SH-SY5Y (cell line): ENCODE results near the gene ERVK3-1.

ENCODE experiments used
- GATA2 ChIP-seq: IDR thresholded peaks from 2 replicates; pipeline ENCODE4 v1.6.1; 2011; ENCODE audit warnings: mild to moderate bottlenecking, low read depth, low read length
- GATA3 ChIP-seq: IDR thresholded peaks from 2 replicates; pipeline ENCODE4 v1.6.1; 2011; ENCODE audit warnings: low read depth, mild to moderate bottlenecking, low read length, moderate library complexity

The ERVK3-1 gene

DNA sequence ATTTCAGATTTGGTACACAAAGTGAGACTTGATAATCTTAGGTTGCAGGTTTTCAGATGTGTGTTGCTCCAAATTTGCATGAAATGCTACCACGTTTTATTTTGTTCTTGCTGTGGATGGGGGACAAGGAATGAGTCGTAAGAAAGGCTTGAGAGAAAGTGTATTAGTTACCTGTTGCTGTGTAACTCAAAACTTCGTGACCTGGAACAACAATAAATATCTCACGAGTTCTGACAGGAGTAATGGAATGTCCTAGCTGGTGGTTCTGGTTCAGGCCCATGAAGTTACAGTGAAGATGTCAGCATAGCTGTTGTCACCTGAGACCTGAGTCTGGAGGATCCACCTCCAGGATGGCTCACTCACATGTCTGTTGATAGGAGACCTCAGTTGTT lies 25.3 kb upstream of the ERVK3-1 start:
- TF ChIP-seq GATA3 (no peak), GATA2 (no peak)

- TF ChIP-seq GATA3 (no peak), GATA2 (no peak)
These were observed 21.0 kb upstream of the ERVK3-1 start for GRCh38 chr19:58284199-58284598.

DNA sequence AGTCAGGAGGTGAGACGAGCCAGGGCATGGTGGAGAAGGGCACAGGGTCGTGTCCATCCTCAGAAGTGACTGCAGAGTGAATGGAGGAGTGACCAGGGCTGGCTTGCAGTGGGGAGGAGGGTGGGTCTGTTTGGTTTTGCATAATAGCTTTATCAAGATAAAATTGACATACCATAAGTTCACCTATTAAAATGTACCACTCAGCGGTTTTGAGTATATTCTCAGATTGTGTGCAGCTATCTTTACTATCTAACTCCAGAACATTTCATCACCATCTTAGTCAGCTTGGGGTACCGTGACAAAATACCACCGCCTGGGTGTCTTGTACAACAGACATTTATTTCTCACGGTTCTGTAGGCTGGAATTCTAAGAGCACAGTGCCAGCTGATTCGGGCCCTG lies 13.2 kb upstream of the ERVK3-1 start:
- TF ChIP-seq GATA2 (no peak), GATA3 (no peak)

DNA sequence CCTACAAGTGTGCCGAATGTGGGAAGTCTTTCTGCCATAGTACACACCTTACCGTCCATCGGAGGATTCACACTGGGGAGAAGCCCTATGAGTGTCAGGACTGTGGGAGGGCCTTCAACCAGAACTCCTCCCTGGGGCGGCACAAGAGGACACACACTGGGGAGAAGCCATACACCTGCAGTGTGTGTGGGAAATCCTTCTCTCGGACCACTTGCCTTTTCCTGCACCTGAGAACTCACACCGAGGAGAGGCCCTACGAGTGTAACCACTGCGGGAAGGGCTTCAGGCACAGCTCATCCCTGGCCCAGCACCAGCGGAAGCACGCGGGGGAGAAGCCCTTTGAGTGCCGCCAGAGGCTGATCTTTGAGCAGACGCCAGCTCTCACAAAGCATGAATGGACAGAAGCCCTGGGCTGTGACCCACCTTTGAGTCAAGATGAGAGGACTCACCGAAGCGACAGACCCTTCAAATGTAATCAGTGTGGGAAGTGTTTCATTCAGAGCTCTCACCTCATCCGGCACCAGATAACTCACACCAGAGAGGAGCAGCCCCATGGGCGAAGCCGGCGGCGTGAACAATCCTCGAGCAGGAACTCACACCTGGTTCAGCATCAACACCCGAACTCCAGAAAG lies 10.3 kb upstream of the ERVK3-1 start:
- no peak for TF ChIP-seq GATA3
- TF ChIP-seq GATA2 = no peak

DNA sequence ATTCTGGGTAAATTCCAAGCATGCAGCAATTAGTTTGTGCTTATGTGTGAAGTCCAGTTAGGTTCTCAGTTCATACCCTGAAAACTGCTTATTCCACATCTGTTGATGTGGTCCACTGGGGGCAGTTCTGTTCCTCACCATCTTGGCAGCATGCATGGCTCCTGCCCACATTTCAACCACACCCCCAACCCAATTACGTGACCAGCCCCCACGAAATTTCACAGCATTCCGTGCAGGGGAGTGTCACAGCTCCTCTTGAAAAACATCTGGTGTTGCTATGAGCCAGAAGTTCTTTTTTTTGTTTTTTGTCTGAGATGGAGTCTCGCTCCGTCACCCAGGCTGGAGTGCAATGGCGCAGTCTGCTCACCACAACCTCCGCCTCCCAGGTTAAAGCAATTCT lies 9.1 kb upstream of the ERVK3-1 start:
- TF ChIP-seq GATA2 (no peak), GATA3 (no peak)

DNA sequence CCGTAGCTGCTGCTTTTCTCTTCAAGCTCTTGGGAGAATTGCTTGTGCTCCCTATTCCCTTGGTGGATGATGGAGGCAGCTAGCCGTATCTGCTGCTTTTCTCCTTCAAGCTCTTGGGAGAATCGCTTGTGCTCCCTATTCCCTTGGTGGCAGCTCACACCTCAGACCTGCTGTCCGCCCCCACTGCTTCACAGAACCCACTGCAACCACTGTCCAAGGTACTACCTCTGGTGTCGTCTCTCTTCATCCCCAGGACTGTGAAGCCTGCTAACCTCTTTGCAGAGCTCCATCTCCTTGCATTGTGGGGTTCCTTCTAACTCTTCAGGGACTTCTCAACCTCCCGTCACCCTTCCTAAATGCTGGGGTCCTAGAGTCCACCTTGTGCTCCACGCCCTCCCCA lies 4.6 kb upstream of the ERVK3-1 start:
- TF ChIP-seq GATA2 = no peak
- no peak for TF ChIP-seq GATA3

DNA sequence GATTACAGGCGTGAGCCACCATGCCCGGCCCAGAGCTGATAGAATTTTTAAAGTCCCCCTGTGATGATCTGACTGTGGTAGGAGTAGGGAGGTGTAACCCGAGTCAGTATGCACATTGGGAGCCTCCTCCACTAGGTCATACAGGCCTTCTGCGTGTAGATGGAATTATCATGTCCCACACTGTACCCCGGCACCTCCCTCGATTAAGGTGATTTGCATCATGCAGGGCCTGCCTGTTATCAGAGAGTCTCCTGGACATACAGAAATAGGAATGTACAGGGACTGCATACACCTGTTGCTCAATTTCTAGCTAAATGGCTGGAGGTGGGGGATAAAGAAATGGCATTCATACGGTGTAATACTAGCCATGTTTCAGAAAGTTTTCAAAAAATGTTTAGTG lies 922 bp upstream of the ERVK3-1 start:
- no peak for TF ChIP-seq GATA2
- TF ChIP-seq GATA3 = no peak

GRCh38 chr19:58304748-58305064 lies 471 bp upstream of the ERVK3-1 start:
- TF ChIP-seq GATA3 (no peak), GATA2 (no peak)

- TF ChIP-seq GATA3 (no peak), GATA2 (no peak)
These were observed 751 bp downstream of the ERVK3-1 start for GRCh38 chr19:58305932-58306323.

- no peak for TF ChIP-seq GATA2
- TF ChIP-seq GATA3 = no peak
These were observed 2.6 kb downstream of the ERVK3-1 start for GRCh38 chr19:58307736-58308135.

GRCh38 chr19:58311345-58311865 lies 6.2 kb downstream of the ERVK3-1 start:
- TF ChIP-seq GATA2 = no peak
- TF ChIP-seq GATA3 = no peak

DNA sequence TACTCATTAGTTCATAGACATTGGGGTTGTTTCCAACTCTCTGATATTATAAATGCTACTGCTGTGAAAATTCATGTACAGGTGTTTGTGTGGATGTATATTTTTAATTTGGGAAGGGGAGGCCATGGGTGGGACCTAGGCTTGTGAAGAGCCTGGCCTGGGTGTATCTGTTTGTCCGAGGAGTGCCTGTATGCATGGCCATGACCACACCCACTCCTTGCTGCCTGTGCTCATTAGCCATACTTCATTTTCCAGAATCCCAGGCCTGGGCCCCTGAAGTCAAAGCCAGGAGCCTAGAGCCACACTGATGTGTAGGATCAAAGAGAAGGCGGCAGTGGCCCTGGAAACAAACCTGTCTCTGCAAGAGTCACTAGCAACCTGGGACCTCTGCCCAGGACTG lies 10.4 kb downstream of the ERVK3-1 start:
- TF ChIP-seq GATA3 (no peak), GATA2 (no peak)

DNA sequence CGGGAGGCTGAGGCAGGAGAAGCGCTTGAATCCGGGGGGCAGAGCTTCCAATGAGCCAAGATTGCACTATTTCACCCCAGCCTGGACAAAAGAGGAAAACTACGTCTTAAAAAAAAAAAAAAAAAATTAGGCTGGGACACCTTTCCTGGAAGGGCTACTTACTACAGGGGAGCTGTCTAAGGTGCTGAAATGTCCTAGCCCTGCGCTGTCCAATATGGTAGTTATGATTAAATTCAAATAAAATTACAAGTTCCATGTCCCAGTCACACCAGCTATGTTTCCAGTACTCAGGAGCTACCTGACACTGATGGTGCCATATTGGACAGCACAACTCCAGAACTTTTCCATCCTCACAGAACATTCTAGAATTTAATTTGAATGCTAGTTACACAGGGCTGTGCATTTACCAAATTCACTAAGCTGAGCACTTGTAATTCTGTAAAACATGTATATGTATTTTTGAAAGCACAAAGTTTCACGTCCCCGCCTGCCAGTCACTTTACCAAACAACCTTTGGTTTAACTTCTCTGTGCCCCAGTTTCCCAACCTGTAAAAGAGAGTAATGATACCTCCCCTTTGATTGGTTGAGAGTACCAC lies 12.4 kb downstream of the ERVK3-1 start:
- TF ChIP-seq GATA3 = no peak
- TF ChIP-seq GATA2 = no peak

DNA sequence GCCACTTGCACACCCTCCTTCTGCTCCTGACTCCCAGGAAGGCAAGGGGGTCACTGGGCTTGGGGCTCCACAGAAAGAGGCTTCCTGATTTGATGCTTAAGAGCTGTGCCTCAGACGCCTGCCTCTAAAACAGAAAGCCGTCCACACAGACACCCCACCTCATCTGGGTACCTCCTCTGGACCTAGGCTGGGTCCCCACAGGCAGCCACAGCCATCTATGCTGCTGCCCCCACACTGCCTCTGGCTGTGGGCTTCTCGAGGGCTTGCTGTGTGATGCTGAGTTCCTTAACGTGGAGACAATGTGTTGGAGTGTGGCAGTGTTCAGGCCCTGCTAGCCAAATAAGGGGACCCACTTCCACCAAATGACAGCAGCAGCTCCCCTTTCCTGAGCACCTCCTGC lies 13.1 kb downstream of the ERVK3-1 start:
- no peak for TF ChIP-seq GATA3

DNA sequence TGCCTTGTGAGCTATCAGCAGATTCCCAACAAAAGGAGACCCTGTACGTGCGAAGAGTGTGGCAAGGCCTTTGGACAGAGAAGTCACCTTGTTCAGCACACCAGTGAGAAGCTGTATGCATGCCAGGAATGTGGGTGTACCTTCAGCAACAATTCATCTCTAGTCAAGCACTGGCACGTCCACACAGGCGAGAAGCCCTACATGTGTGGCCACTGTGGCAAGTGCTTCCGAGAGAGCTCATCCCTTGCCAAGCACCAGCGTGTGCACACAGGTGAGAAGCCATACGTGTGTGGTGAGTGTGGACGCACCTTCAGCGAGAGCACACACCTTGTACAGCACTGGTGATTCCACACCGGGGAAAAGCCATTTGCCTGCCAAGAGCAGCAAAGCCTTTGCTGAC lies 14.1 kb downstream of the ERVK3-1 start:
- TF ChIP-seq GATA2 (no peak), GATA3 (no peak)
